Liver (tissue), 9 donors: Measurements from ENCODE around the gene UNC79. TPM values are rescaled to one million over a fixed set of nuclear protein-coding genes. Genes with fewer than 3 reads are reported as not detected.

Experiments used
- DNase-seq: peaks from one replicate; pipeline ENCODE4 v3.0.0-alpha.2; 2017; ENCODE audit warnings: low spot score
- H3K27ac ChIP-seq, 2 donors: one replicate each; pipeline ENCODE4 v1.7.0; 2013; ENCODE audit warnings: inconsistent platforms in 2 of 2, low read length in 2 of 2, control low read depth in 1 of 2, low read depth in 1 of 2, mild to moderate bottlenecking in 1 of 2
- H3K27me3 ChIP-seq, 4 donors: one replicate each; pipeline versions ENCODE4 v1.6.1 to v1.7.0; 2013; ENCODE audit warnings: low read length in 3 of 4, inconsistent platforms in 1 of 4, mild to moderate bottlenecking in 1 of 4, moderate library complexity in 1 of 4; ENCODE audit not compliant: control insufficient read depth in 4 of 4, insufficient read depth in 4 of 4
- H3K36me3 ChIP-seq, 4 donors: one replicate each; pipeline versions ENCODE4 v1.6.1 to v1.7.0; 2013; ENCODE audit warnings: low read length in 3 of 4, mild to moderate bottlenecking in 3 of 4, low read depth in 1 of 4, moderate library complexity in 1 of 4; ENCODE audit not compliant: control insufficient read depth in 4 of 4, insufficient read depth in 3 of 4
- H3K4me1 ChIP-seq, 4 donors: one replicate each; pipeline versions ENCODE4 v1.6.1 to v1.7.0; 2013; ENCODE audit warnings: low read length in 3 of 4, mild to moderate bottlenecking in 3 of 4, moderate library complexity in 1 of 4; ENCODE audit not compliant: control insufficient read depth in 4 of 4, insufficient read depth in 4 of 4
- H3K4me3 ChIP-seq, 3 donors: one replicate each; pipeline versions ENCODE4 v1.6.1 to v1.7.0; 2013; ENCODE audit warnings: low read length in 3 of 3, control low read depth in 1 of 3, low read depth in 1 of 3, mild to moderate bottlenecking in 1 of 3
- H3K9ac ChIP-seq, 2 donors: one replicate each; pipeline ENCODE4 v1.7.0; 2013; ENCODE audit warnings: low read length in 2 of 2, mild to moderate bottlenecking in 2 of 2, moderate library complexity in 2 of 2, control low read depth in 1 of 2, low read depth in 1 of 2
- H3K9me3 ChIP-seq, 4 donors: one replicate each; pipeline versions ENCODE4 v1.6.1 to v1.7.0; 2013; ENCODE audit warnings: low read length in 3 of 4; ENCODE audit not compliant: control insufficient read depth in 4 of 4
- ATF3 ChIP-seq: IDR thresholded peaks from 2 replicates; pipeline ENCODE4 v1.6.1; 2016; ENCODE audit warnings: antibody characterized with exemption
- CTCF ChIP-seq: fragments of 150-350 bp; IDR thresholded peaks from 2 replicates; pipeline ENCODE4 v1.5.1; 2017; ENCODE audit warnings: improper control_type of control experiment, low read depth, low read length; ENCODE audit not compliant: missing input control
- EGR1 ChIP-seq, 2 donors: IDR thresholded peaks; 2 replicates each; pipeline ENCODE4 v1.6.1; 2016 to 2018; ENCODE audit warnings: antibody characterized with exemption in 2 of 2, low read depth in 2 of 2
- FOXA1 ChIP-seq: IDR thresholded peaks from 2 replicates; pipeline ENCODE4 v1.6.1; 2016; ENCODE audit warnings: antibody characterized with exemption
- FOXA2 ChIP-seq: IDR thresholded peaks from 2 replicates; pipeline ENCODE4 v1.6.1; 2016; ENCODE audit warnings: antibody characterized with exemption
- HNF4A ChIP-seq, 2 donors: conservative IDR thresholded peaks; 2 replicates each; pipeline ENCODE4 v1.6.1; 2016; ENCODE audit warnings: antibody characterized with exemption in 2 of 2, mild to moderate bottlenecking in 2 of 2
- HNF4G ChIP-seq: IDR thresholded peaks from 2 replicates; pipeline ENCODE4 v1.6.1; 2016; ENCODE audit warnings: antibody characterized with exemption
- JUND ChIP-seq, 2 donors: IDR thresholded peaks; 2 replicates each; pipeline ENCODE4 v1.6.1; 2016; ENCODE audit warnings: antibody characterized with exemption in 2 of 2
- MAX ChIP-seq: IDR thresholded peaks from 2 replicates; pipeline ENCODE4 v1.6.1; 2016; ENCODE audit warnings: antibody characterized with exemption
- NR2F2 ChIP-seq: IDR thresholded peaks from 2 replicates; pipeline ENCODE4 v1.6.1; 2016; ENCODE audit warnings: antibody characterized with exemption
- RAD21 ChIP-seq, 2 donors: IDR thresholded peaks; 2 replicates each; pipeline ENCODE4 v1.6.1; 2016; ENCODE audit warnings: antibody characterized with exemption in 2 of 2, mild to moderate bottlenecking in 2 of 2
- REST ChIP-seq: IDR thresholded peaks from 2 replicates; pipeline ENCODE4 v1.6.1; 2016; ENCODE audit warnings: antibody characterized with exemption, mild to moderate bottlenecking
- RXRA ChIP-seq, 2 donors: IDR thresholded peaks; 2 replicates each; pipeline ENCODE4 v1.6.1; 2017 to 2018; ENCODE audit warnings: antibody characterized with exemption in 2 of 2, mild to moderate bottlenecking in 1 of 2
- SP1 ChIP-seq: IDR thresholded peaks from 2 replicates; pipeline ENCODE4 v1.6.1; 2018; ENCODE audit warnings: antibody characterized with exemption, mild to moderate bottlenecking
- TAF1 ChIP-seq: conservative IDR thresholded peaks from 2 replicates; pipeline ENCODE4 v1.6.1; 2016; ENCODE audit warnings: antibody characterized with exemption, mild to moderate bottlenecking
- YY1 ChIP-seq: IDR thresholded peaks from 2 replicates; pipeline ENCODE4 v1.6.1; 2016; ENCODE audit warnings: antibody characterized with exemption, mild to moderate bottlenecking
- ZBTB33 ChIP-seq: IDR thresholded peaks from 2 replicates; pipeline ENCODE4 v1.6.1; 2016; ENCODE audit warnings: antibody characterized with exemption
- WGBS: extraction: QIAGEN DNeasy Blood & Tissue Kit; methylation state at CpG from one replicate; pipeline ENCODE4 v1.1.7; 2013; 5-methylcytosine and 5-hydroxymethylcytosine counted together
- polyA plus RNA-seq, 2 donors: library from polyadenylated mRNA; stranded (reverse) in 1 of 2; unstranded in 1 of 2; fragments of 200-250 nt in 1 of 2; fragments of >200 nt in 1 of 2; fragmentation: Nextera tagmentation in 1 of 2; extraction: Ambion mirVana in 1 of 2; gene quantifications; one replicate each; pipeline versions ENCODE4 v1.2.1 to v1.2.3, GENCODE V29; 2013 to 2015
- total RNA-seq, 2 donors: library from RNA; depleted of rRNA; stranded (reverse); fragments of >200 nt; gene quantifications; one replicate each; pipeline ENCODE4 v1.2.3, GENCODE V29; 2014
- donor health status: healthy.
- donor health status: healthy.
- donor health status: healthy.
- donor health status: healthy.
- donor health status: healthy.

Gene UNC79
- total and polyA plus RNA-seq, 4 donors = 0.01 to 0.08 (median 0.05) TPM; not detected in 1

- TF ChIP-seq JUND (IDR thresholded peaks at IDR 0.05) = no peak
- no peak for TF ChIP-seq REST
- no peak for TF ChIP-seq FOXA1
- TF ChIP-seq ATF3 = no peak
- no peak for TF ChIP-seq HNF4G
- TF ChIP-seq CTCF = no peak
- no peak for TF ChIP-seq RAD21 (IDR thresholded peaks at IDR 0.05)
- TF ChIP-seq ZBTB33 = no peak
- TF ChIP-seq EGR1 (IDR thresholded peaks at IDR 0.05; ENCODE audit: low read depth in 2 of 2) = no peak
- TF ChIP-seq FOXA2 = no peak
- TF ChIP-seq NR2F2 = no peak
- no peak for TF ChIP-seq YY1
- no peak for TF ChIP-seq TAF1
- no peak for TF ChIP-seq RXRA (IDR thresholded peaks at IDR 0.05)
- no peak for TF ChIP-seq SP1
- no peak for TF ChIP-seq HNF4A (conservative IDR thresholded peaks at IDR 0.05)
- TF ChIP-seq MAX = no peak
- WGBS = 71% methylated on average over 25 of the region's 25 CpGs
- Histone ChIP-seq H3K9me3 (no peaks in the 10 kb centered on the region), H3K36me3 (no peaks in the 10 kb centered on the region), H3K27ac (no peak overlapping the region), H3K27me3 (peaks cover 0 to 3% (median 0%) of the 10 kb centered on the region in 4 donors), H3K4me1 (no peaks in the 10 kb centered on the region), H3K4me3 (no peak overlapping the region), H3K9ac (no peak overlapping the region)
- peak; percentile 57 for DNase-seq
Observed at GRCh38 chr14:93748208-93749075, 317.7 kb downstream of the UNC79 start.
